H7 (cell line): ENCODE data around the gene ANKDD1A. TPM values are rescaled to one million over a fixed set of nuclear protein-coding genes. Genes with fewer than 3 reads are reported as not detected.

Experiments used
- DNase-seq: peaks from one replicate; pipeline ENCODE4 v3.0.0; 2012
- H3K27me3 ChIP-seq: 2 replicates; pipeline ENCODE4 v1.6.0; 2011; ENCODE audit warnings: mild to moderate bottlenecking, low read length; ENCODE audit not compliant: control insufficient read depth, insufficient read depth
- H3K36me3 ChIP-seq: replicated peaks from 2 replicates; pipeline ENCODE4 v1.5.1; 2011; ENCODE audit warnings: low read length; ENCODE audit not compliant: control insufficient read depth, insufficient read depth
- H3K4me3 ChIP-seq: 2 replicates; pipeline ENCODE4 v1.5.1; 2011; ENCODE audit warnings: low read depth, mild to moderate bottlenecking, control low read depth, low read length, moderate library complexity; ENCODE audit not compliant: insufficient read depth
- total RNA-seq: library from RNA; depleted of rRNA; stranded (reverse); fragments of >200 nt; shearing (Covaris generic); gene quantifications from 2 replicates; pipeline ENCODE4 v1.2.3, GENCODE V29; 2014

Gene ANKDD1A
- total RNA-seq, 1 experiment from 2014 or later: 4.9 TPM

DNA sequence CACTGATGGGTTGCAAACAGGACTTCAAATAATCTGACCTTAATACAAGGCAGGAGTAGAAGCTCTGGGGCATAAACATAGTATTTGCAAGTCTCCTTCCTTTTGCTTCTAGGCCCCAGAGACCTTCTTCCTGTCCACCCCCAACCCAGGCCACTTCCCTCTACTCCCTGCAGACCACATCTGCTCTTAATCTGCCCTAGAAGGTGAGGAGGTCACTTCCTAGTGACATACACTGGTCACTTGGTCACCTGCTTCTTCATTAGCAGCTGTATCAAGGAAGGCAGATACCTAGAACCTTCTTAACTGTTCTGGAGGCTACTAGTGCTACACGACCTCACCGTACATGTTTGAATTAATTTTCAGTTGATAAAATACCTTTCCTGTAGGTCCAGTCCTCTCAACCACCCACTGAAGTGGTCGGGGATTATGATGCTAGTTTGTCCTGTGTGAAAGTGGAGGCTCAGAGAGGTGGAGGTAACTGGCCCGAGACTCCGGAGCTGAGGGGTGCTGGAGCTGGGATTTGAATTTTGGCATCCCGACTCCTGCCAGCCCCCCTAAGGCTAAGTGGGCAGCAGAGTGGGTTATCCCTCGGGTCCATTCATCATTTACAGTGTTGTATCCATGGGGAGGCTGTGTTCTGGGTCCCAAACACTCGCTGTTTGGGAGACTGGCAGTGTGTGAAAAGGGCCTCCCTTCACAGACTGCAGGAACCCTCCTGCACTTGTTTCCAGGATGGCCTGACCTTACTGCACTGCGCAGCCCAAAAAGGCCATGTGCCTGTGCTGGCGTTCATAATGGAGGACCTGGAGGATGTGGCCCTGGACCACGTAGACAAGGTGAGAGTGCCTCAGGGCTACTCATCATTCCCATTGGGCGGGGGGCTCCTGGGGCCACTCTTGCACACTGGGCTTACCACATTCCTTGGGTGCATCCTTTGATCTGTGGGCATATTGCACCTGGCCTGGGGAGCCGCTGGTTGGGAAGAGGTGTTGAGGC lies 13.9 kb downstream of the ANKDD1A start:
- no peak for DNase-seq
- Histone ChIP-seq H3K36me3 (no peaks in the 10 kb centered on the region), H3K4me3 (no peak overlapping the region), H3K27me3 (no peaks in the 10 kb centered on the region)

GRCh38 chr15:64926661-64927060 lies 15.0 kb downstream of the ANKDD1A start:
- H3K4me3 ChIP-seq: no peak overlapping the region
- DNase-seq: no peak
- no peaks in the 10 kb centered on the region; the same call in 1 of the 2 replicates for H3K36me3 ChIP-seq
- H3K27me3 ChIP-seq: no peaks in the 10 kb centered on the region

GRCh38 chr15:64928626-64929220 lies 17.0 kb downstream of the ANKDD1A start:
- no peak for DNase-seq
- Histone ChIP-seq H3K27me3 (no peaks in the 10 kb centered on the region), H3K36me3 (no peaks in the 10 kb centered on the region; the same call in 1 of the 2 replicates), H3K4me3 (no peak overlapping the region)

- Histone ChIP-seq H3K4me3 (no peak overlapping the region), H3K27me3 (no peaks in the 10 kb centered on the region), H3K36me3 (no peaks in the 10 kb centered on the region; the same call in 1 of the 2 replicates)
- no peak for DNase-seq
Observed at GRCh38 chr15:64930019-64930652, 18.4 kb downstream of the ANKDD1A start.

GRCh38 chr15:64930778-64931371 lies 19.2 kb downstream of the ANKDD1A start:
- Histone ChIP-seq H3K27me3 (no peaks in the 10 kb centered on the region), H3K36me3 (no peaks in the 10 kb centered on the region; the same call in 1 of the 2 replicates), H3K4me3 (no peak overlapping the region)
- DNase-seq: no peak

- Histone ChIP-seq H3K4me3 (no peak overlapping the region), H3K36me3 (no peaks in the 10 kb centered on the region; the same call in 1 of the 2 replicates), H3K27me3 (no peaks in the 10 kb centered on the region)
- DNase-seq: no peak
Observed at GRCh38 chr15:64931381-64931780, 19.7 kb downstream of the ANKDD1A start.

GRCh38 chr15:64934023-64934422 lies 22.3 kb downstream of the ANKDD1A start:
- no peak overlapping the region for H3K4me3 ChIP-seq
- DNase-seq: no peak
- H3K27me3 ChIP-seq: no peaks in the 10 kb centered on the region
- H3K36me3 ChIP-seq: no peaks in the 10 kb centered on the region; the same call in 1 of the 2 replicates

- Histone ChIP-seq H3K4me3 (no peak overlapping the region), H3K27me3 (no peaks in the 10 kb centered on the region), H3K36me3 (no peaks in the 10 kb centered on the region)
- DNase-seq: no peak
Observed at GRCh38 chr15:64938192-64938591, 26.5 kb downstream of the ANKDD1A start.

DNA sequence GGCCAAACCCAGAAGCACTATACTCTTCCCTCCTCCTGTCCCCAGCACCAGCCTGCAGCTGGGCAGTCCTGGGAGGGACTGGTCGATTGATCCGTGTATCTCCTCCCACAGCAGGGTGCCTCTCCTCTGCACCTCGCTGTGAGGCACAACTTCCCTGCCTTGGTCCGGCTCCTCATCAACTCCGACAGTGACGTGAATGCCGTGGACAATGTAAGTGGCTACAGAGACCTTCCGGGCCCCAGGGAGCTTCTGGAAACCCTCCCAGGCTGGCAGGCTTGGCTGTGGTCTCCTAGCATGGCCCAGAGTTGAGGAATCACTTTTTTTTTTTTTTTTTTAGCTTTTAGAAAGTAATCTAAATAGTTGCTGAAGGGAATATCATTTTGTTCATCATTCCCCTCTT lies 30.7 kb downstream of the ANKDD1A start:
- H3K4me3 ChIP-seq: no peak overlapping the region
- DNase-seq: no peak
- H3K36me3 ChIP-seq: no peaks in the 10 kb centered on the region
- H3K27me3 ChIP-seq: no peaks in the 10 kb centered on the region

DNA sequence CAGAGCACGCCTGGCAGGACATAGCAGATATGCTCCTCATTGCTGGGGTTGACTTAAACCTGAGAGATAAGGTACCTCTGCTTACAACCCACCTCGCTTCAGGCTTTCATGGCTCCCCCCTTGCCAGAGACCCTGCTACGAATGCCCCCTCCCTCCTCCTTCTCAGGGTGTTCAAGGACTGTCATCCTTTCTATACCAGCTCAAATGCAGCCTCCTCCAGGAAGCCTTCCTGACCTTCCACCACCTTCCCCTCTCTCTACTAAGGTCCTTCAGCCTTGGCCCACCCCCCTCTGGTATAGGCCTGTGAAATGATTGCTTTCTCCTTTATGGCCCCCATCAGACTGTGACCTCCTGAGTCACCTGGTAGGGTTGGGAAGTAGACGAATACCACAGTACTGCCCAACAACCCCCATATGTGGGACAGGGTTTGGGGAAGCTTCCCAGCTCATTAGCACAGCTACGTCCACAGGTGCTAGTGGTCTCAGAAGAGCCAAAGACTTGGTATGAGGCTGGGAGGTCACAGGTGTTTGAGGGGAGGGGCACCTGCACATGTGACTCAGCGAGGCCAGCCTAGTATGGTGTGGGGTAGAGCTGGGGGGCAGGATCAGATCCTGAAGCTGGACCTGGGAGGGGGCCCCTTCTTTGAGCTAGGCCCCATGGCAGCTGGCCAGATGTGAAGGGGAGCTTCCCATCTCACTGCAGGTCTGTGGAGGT lies 32.0 kb downstream of the ANKDD1A start:
- Histone ChIP-seq H3K36me3 (no peaks in the 10 kb centered on the region), H3K4me3 (no peak overlapping the region), H3K27me3 (no peaks in the 10 kb centered on the region)
- DNase-seq: no peak

DNA sequence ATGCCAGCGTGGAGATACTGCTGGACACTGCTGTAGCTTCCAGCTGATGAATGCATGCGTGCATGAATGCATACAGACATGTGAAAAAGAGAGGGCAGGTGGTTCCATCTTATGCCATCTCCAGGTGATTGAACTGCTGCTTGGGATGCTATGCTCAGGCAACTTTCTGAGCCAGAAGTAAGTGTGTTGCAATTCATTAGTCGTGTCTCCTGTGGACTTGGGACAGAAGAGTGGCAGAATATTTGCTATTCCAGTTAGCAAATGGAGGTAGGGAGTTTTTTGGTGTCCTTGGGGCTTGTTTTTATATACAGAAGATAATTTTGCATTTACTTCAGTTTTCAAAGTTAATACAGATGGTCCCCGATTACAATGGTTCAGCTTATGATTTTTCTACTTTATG lies 33.3 kb downstream of the ANKDD1A start:
- DNase-seq: no peak
- Histone ChIP-seq H3K27me3 (no peaks in the 10 kb centered on the region), H3K36me3 (no peaks in the 10 kb centered on the region), H3K4me3 (no peak overlapping the region)

GRCh38 chr15:64947211-64947610 lies 35.5 kb downstream of the ANKDD1A start:
- Histone ChIP-seq H3K27me3 (no peaks in the 10 kb centered on the region), H3K36me3 (no peaks in the 10 kb centered on the region), H3K4me3 (no peak overlapping the region)
- DNase-seq: peak; percentile 65

- DNase-seq: no peak
- no peak overlapping the region for H3K4me3 ChIP-seq
- H3K27me3 ChIP-seq: no peaks in the 10 kb centered on the region
- H3K36me3 ChIP-seq: no peaks in the 10 kb centered on the region
Observed at GRCh38 chr15:64948916-64949315, 37.2 kb downstream of the ANKDD1A start.
